Neutrophil (primary cell): ENCODE results near the gene ERGIC1.

Experiments used
- H3K27ac ChIP-seq: fragments of 200-600 bp; sonication (generic); 2 replicates; pipeline ENCODE4 v1.5.1; 2016; ENCODE audit warnings: mild to moderate bottlenecking, moderate library complexity
- H3K27me3 ChIP-seq: fragments of 200-600 bp; sonication (generic); 2 replicates; pipeline ENCODE4 v1.6.0; 2016; ENCODE audit warnings: mild to moderate bottlenecking
- H3K36me3 ChIP-seq: fragments of 200-600 bp; sonication (generic); 2 replicates; pipeline ENCODE4 v1.5.1; 2017
- H3K4me1 ChIP-seq, 2 experiments: fragments of 200-600 bp in 1 of 2; sonication (generic) in 1 of 2; 1 replicate in 1 of 2; 2 replicates in 1 of 2; pipeline versions ENCODE4 v1.5.1 to v1.6.1; 2013 to 2016; ENCODE audit warnings: low read depth in 1 of 2, low read length in 1 of 2, mild to moderate bottlenecking in 1 of 2, moderate library complexity in 1 of 2; ENCODE audit not compliant: control insufficient read depth in 1 of 2, insufficient read depth in 1 of 2
- H3K4me3 ChIP-seq, 2 experiments: fragments of 200-600 bp in 1 of 2; sonication (generic) in 1 of 2; 1 replicate in 1 of 2; 2 replicates in 1 of 2; pipeline ENCODE4 v1.5.1; 2013 to 2016; ENCODE audit warnings: low read depth in 1 of 2, low read length in 1 of 2, mild to moderate bottlenecking in 1 of 2, moderate library complexity in 1 of 2
- H3K9me3 ChIP-seq: fragments of 200-600 bp; sonication (generic); 2 replicates; pipeline ENCODE4 v1.5.1; 2016
- TF ChIP-seq, protein P1 (sequence below): fragments of 200-600 bp; sonication (generic); IDR thresholded peaks from 2 replicates; pipeline ENCODE4 v1.5.1; 2016; ENCODE audit warnings: antibody characterized with exemption

The ERGIC1 gene

DNA sequence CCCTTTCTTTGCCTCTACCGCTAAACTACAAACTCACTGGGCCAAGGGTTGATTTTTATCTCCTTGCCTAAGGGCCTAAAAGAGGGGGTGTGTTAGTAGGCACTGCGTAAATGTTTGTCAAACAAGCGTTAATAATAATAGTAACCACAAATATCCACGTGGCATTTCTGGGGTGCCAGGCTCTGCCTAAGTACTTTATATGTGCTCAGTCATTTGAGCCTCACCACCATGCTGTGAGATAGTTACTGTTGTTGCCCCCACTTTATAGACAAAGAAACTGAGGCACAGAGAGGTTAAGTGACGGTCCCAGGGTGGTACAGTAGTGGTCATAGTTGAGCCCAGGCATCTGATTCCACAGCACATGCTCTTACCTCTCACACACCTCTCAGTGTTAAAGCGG lies 52.4 kb downstream of the ERGIC1 start:
- Histone ChIP-seq H3K36me3 (peaks cover 9% of the 10 kb centered on the region), H3K4me3 (peak overlapping the region; percentile 49 to 50), H3K4me1 (peaks cover 31 to 35% of the 10 kb centered on the region in 2 experiments), H3K9me3 (no peaks in the 10 kb centered on the region), H3K27me3 (no peaks in the 10 kb centered on the region), H3K27ac (peak overlapping the region; percentile 94)
- TF ChIP-seq, protein P1, sequence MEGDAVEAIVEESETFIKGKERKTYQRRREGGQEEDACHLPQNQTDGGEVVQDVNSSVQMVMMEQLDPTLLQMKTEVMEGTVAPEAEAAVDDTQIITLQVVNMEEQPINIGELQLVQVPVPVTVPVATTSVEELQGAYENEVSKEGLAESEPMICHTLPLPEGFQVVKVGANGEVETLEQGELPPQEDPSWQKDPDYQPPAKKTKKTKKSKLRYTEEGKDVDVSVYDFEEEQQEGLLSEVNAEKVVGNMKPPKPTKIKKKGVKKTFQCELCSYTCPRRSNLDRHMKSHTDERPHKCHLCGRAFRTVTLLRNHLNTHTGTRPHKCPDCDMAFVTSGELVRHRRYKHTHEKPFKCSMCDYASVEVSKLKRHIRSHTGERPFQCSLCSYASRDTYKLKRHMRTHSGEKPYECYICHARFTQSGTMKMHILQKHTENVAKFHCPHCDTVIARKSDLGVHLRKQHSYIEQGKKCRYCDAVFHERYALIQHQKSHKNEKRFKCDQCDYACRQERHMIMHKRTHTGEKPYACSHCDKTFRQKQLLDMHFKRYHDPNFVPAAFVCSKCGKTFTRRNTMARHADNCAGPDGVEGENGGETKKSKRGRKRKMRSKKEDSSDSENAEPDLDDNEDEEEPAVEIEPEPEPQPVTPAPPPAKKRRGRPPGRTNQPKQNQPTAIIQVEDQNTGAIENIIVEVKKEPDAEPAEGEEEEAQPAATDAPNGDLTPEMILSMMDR: no peak

DNA sequence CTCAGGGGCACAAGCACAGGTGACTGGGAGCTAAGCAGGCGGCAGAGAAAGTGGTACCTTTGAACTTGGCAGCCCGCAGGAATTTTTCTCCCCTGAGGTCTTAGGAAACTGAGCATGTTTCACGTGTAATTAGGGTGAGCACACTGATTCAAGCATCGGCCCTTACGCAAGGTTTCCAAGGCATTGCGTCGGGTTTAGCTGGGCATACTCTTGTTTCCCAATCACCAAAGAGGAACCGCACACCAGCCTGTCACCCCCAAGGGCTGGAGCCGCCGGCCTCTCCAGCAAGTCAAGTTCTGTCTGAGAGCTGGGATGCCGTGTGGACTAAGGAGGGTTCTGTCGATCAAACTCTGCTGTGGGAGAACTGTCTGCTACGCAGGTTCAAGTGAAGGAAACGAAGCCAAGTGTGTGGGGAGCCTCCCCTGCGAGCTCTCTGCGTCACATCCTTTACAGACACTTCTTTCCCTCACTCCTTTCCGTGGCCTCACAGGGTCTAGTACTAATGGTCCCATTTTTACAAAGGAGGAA lies 53.0 kb downstream of the ERGIC1 start:
- H3K27ac ChIP-seq: peak overlapping the region; percentile 94

DNA sequence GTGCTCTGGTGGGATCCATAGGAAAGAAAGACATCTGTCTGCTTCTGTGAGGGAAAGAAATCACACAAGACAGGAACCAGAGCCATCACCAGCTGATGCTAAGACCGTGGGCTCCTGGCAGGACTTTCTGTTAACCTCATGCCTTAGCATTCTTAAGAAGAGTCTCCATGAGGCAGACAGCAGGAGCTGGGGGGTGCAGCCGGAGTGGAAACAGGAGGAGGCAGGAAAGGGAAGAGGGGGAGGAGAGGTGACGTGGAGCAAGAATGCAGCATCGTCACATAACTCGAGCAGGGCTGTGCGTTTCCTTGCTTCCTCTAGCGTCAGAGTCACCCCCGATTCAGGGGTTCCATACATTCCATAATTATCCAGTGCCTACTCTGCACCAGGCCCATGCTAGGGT lies 53.6 kb downstream of the ERGIC1 start:
- Histone ChIP-seq H3K4me1 (peaks cover 31 to 35% of the 10 kb centered on the region in 2 experiments), H3K9me3 (no peaks in the 10 kb centered on the region), H3K27me3 (no peaks in the 10 kb centered on the region), H3K4me3 (peak overlapping the region; percentile 49 to 50), H3K27ac (peak overlapping the region; percentile 94), H3K36me3 (peaks cover 13% of the 10 kb centered on the region)
- TF ChIP-seq, protein P1: no peak

More for the DNA sequence above, 53.0 kb downstream of the ERGIC1 start:
- TF ChIP-seq, protein P1: peak; percentile 21
- Histone ChIP-seq H3K36me3 (peaks cover 13% of the 10 kb centered on the region), H3K9me3 (no peaks in the 10 kb centered on the region), H3K4me3 (peak overlapping the region; percentile 49 to 50), H3K27me3 (no peaks in the 10 kb centered on the region), H3K4me1 (peaks cover 31 to 35% of the 10 kb centered on the region in 2 experiments)

DNA sequence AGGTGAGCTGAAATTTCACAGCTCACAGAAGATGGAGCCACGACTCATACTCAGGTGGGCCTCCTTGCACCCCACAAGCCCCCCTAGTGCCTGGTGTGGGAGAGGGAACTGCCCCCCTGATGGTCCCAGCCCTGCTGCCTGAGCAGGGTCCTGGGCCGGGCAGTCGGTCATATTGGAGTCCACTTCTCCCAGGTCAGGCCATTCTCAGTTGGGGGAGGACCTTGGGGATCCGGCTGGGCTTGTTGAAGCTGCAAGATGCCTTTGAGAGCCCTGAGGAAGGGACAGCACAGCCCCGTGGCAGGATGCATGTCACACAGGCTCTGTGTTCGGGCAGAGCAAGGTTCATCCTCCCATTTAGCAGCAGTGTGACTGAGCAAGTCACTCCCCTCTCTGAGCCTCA lies 56.6 kb downstream of the ERGIC1 start:
- Histone ChIP-seq H3K4me1 (peaks cover 31 to 32% of the 10 kb centered on the region in 2 experiments), H3K27me3 (no peaks in the 10 kb centered on the region), H3K9me3 (no peaks in the 10 kb centered on the region), H3K4me3 (no peak overlapping the region), H3K27ac (no peak overlapping the region), H3K36me3 (peaks cover 13% of the 10 kb centered on the region)
- TF ChIP-seq, protein P1: no peak

DNA sequence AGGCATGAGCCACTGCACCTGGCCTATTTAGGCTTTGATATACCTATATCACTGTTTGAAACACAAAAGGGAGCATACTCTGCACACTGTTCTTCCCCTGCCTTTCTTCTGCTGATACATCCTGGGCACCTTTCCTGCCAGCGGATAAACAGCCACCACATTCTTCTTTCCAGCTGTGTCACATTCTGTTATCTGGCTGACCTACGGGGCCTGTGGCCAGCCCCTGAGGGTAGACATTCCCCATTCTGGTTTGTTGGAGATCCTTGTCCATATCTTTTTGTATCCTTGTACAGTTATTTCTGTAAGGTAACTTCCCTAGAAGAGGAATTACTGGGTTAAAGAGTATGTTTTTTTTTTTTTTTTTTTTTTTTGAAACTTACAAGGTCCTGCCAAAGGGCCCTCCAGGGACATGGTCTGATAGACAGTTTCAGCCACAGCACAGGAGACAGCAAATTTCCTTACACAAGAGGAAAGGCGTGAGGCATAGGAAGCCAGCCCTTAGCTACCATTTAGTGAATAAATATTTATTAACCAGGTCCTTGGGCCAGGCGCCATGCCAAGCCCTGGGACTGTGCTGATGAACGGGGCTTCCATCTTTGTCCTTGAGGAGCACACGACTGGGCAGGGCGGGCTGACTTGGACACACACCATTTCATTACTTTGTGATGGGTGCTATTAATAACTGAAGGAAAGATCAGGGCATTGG lies 57.8 kb downstream of the ERGIC1 start:
- Histone ChIP-seq H3K4me1 (peaks cover 25 to 29% of the 10 kb centered on the region in 2 experiments), H3K27me3 (no peaks in the 10 kb centered on the region), H3K36me3 (peaks cover 13% of the 10 kb centered on the region), H3K9me3 (no peaks in the 10 kb centered on the region), H3K27ac (no peak overlapping the region), H3K4me3 (no peak overlapping the region)
- TF ChIP-seq, protein P1: no peak
